Measurements from ENCODE around the gene TMED9. TPM values are rescaled to one million over a fixed set of nuclear protein-coding genes. Genes with fewer than 3 reads are reported as not detected.

Gene TMED9
- total RNA-seq, 1 experiment from 2014 or later = 57.0 TPM

GRCh38 chr5:177576169-177576568, 15.8 kb upstream of the TMED9 start:
- DNase-seq (ENCODE audit: extremely low read depth, low read depth) = no peak

- no peak for DNase-seq (ENCODE audit: extremely low read depth, low read depth)
Measured at GRCh38 chr5:177578316-177578715, 13.7 kb upstream of the TMED9 start.

- DNase-seq (ENCODE audit: extremely low read depth, low read depth) = no peak
Measured at GRCh38 chr5:177588413-177588909, 3.5 kb upstream of the TMED9 start.

- DNase-seq (ENCODE audit: extremely low read depth, low read depth) = no peak
Measured at GRCh38 chr5:177590406-177590805, 1.6 kb upstream of the TMED9 start.

GRCh38 chr5:177591690-177592009, 353 bp upstream of the TMED9 start:
- no peak for DNase-seq (ENCODE audit: extremely low read depth, low read depth)

GRCh38 chr5:177592905-177593304, 902 bp downstream of the TMED9 start:
- no peak for DNase-seq (ENCODE audit: extremely low read depth, low read depth)

- DNase-seq (ENCODE audit: extremely low read depth, low read depth) = no peak
Measured at GRCh38 chr5:177593511-177593910, 1.5 kb downstream of the TMED9 start.

GRCh38 chr5:177594071-177594470, 2.1 kb downstream of the TMED9 start:
- no peak for DNase-seq (ENCODE audit: extremely low read depth, low read depth)

- DNase-seq (ENCODE audit: extremely low read depth, low read depth) = no peak
Measured at GRCh38 chr5:177595026-177595585, 3.1 kb downstream of the TMED9 start.

- DNase-seq (ENCODE audit: extremely low read depth, low read depth) = no peak
Measured at GRCh38 chr5:177595991-177596774, 4.2 kb downstream of the TMED9 start.

GRCh38 chr5:177596775-177597238, 4.8 kb downstream of the TMED9 start:
- DNase-seq (ENCODE audit: extremely low read depth, low read depth) = no peak

GRCh38 chr5:177598477-177598876, 6.5 kb downstream of the TMED9 start:
- DNase-seq (ENCODE audit: extremely low read depth, low read depth) = no peak

GRCh38 chr5:177599731-177600507, 7.9 kb downstream of the TMED9 start, which contains the start of gene B4GALT7:
B4GALT7 (plus strand) TSS chr5:177600132; CDS start chr5:177600211, 79 bp downstream.
- peak; percentile 77 for DNase-seq (ENCODE audit: extremely low read depth, low read depth)

- DNase-seq (ENCODE audit: extremely low read depth, low read depth) = no peak
Measured at GRCh38 chr5:177600508-177601018, 8.6 kb downstream of the TMED9 start.

GRCh38 chr5:177601126-177601525, 9.1 kb downstream of the TMED9 start:
- DNase-seq (ENCODE audit: extremely low read depth, low read depth) = no peak

- no peak for DNase-seq (ENCODE audit: extremely low read depth, low read depth)
Measured at GRCh38 chr5:177601577-177602457, 9.8 kb downstream of the TMED9 start.

GRCh38 chr5:177602458-177602830, 10.4 kb downstream of the TMED9 start:
- no peak for DNase-seq (ENCODE audit: extremely low read depth, low read depth)

GRCh38 chr5:177603631-177604030, 11.6 kb downstream of the TMED9 start:
- DNase-seq (ENCODE audit: extremely low read depth, low read depth) = no peak

GRCh38 chr5:177604116-177604521, 12.1 kb downstream of the TMED9 start:
- DNase-seq (ENCODE audit: extremely low read depth, low read depth) = no peak

GRCh38 chr5:177604656-177605055, 12.7 kb downstream of the TMED9 start:
- no peak for DNase-seq (ENCODE audit: extremely low read depth, low read depth)

Measured in NCI-H460 (cell line).